PFSK-1 (cell line): Measurements from ENCODE around the gene PSMC2.

Experiments
- FOXP2 ChIP-seq: optimal IDR thresholded peaks from 2 replicates; pipeline ENCODE3; 2011; ENCODE audit warnings: borderline replicate concordance, control low read depth, inconsistent platforms; ENCODE audit not compliant: insufficient read depth; ENCODE audit errors: extremely low read length, extremely low read depth
- POLR2AphosphoS5 ChIP-seq: IDR thresholded peaks from 2 replicates; pipeline ENCODE4 v1.6.1; 2012; ENCODE audit warnings: low read depth, mild to moderate bottlenecking, control low read depth, low read length, moderate library complexity
- SIN3A ChIP-seq: IDR thresholded peaks from 2 replicates; pipeline ENCODE4 v1.6.1; 2012; ENCODE audit warnings: mild to moderate bottlenecking, low read length, moderate library complexity, borderline replicate concordance; ENCODE audit not compliant: insufficient read depth
- TAF1 ChIP-seq: IDR thresholded peaks from 2 replicates; pipeline ENCODE4 v1.6.1; 2012; ENCODE audit warnings: low read length, control low read depth, borderline replicate concordance; ENCODE audit not compliant: insufficient read depth
- TF ChIP-seq, protein P1 (sequence below), 2 experiments: IDR thresholded peaks; 2 replicates each; pipeline versions ENCODE4 v1.6.1 to v1.8.0; 2011 to 2012; ENCODE audit warnings: low read depth in 2 of 2, low read length in 2 of 2, control low read depth in 1 of 2, inconsistent platforms in 1 of 2, mild to moderate bottlenecking in 1 of 2, moderate library complexity in 1 of 2; ENCODE audit not compliant: insufficient read depth in 1 of 2

Gene PSMC2

DNA sequence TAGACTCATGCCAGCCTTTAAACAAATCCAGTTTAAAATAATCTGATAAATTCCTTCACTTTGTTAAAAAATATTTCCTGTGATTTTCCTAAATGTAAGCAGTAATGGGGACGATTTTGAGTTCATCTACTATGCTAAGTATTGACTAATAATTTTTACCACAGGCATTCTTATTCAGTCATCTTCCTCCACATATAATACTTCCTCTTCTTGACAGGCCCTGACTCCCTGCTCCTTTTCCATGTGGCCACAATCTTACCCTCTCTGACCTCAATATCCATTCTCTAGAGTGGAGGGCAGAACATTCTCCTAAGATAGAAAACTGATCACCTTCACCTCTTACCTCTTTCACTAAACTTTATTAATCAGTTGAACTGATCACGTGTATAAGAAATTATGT, 10.7 kb upstream of the PSMC2 start:
- TF ChIP-seq, protein P1, sequence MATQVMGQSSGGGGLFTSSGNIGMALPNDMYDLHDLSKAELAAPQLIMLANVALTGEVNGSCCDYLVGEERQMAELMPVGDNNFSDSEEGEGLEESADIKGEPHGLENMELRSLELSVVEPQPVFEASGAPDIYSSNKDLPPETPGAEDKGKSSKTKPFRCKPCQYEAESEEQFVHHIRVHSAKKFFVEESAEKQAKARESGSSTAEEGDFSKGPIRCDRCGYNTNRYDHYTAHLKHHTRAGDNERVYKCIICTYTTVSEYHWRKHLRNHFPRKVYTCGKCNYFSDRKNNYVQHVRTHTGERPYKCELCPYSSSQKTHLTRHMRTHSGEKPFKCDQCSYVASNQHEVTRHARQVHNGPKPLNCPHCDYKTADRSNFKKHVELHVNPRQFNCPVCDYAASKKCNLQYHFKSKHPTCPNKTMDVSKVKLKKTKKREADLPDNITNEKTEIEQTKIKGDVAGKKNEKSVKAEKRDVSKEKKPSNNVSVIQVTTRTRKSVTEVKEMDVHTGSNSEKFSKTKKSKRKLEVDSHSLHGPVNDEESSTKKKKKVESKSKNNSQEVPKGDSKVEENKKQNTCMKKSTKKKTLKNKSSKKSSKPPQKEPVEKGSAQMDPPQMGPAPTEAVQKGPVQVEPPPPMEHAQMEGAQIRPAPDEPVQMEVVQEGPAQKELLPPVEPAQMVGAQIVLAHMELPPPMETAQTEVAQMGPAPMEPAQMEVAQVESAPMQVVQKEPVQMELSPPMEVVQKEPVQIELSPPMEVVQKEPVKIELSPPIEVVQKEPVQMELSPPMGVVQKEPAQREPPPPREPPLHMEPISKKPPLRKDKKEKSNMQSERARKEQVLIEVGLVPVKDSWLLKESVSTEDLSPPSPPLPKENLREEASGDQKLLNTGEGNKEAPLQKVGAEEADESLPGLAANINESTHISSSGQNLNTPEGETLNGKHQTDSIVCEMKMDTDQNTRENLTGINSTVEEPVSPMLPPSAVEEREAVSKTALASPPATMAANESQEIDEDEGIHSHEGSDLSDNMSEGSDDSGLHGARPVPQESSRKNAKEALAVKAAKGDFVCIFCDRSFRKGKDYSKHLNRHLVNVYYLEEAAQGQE (IDR thresholded peaks at IDR 0.05; ENCODE audit: insufficient read depth in 1 of 2, low read depth in 2 of 2, low read length in 2 of 2): no peak
- no peak for TF ChIP-seq TAF1
- TF ChIP-seq FOXP2: no peak
- TF ChIP-seq SIN3A: no peak
- TF ChIP-seq POLR2AphosphoS5: no peak

DNA sequence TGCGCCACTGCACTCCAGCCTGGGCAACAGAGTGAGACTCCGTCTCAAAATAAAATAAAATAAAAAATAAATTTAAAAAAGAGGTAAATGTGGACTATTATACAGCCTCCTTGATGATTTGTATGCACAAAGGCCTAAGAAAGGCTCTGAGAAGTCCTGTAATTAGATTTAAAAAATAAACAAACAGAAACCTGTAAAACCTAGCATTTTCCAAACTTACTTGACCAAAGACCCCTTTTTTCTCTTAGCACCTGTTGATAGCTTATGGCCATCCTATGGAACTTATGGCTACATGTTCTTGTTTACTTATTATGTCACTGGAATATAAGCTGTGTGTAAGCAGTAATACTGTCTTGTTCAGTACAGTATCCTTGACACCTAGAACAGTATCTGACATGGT, 8.6 kb upstream of the PSMC2 start:
- TF ChIP-seq FOXP2 (no peak), SIN3A (no peak), TAF1 (no peak), POLR2AphosphoS5 (no peak)
- TF ChIP-seq, protein P1 (IDR thresholded peaks at IDR 0.05; ENCODE audit: insufficient read depth in 1 of 2, low read depth in 2 of 2, low read length in 2 of 2): no peak

DNA sequence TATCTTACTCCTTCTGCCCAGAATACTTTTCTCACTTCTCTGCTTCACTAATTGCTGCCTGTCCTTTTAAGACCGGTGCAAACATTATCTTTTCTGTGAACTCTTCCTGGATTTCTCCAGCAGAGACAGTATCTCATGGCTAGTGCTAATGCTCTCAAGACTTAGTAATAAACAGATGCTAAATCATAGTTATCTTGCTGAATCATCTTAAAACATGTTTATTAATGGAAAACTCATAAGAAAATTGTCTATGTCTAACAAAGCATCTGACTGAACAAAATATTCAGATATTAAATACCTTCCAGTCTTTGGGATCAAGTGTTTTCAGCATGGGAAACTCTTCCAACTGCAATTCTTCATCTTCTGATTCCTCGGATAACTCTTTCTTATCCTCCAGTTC, 6.0 kb upstream of the PSMC2 start:
- no peak for TF ChIP-seq FOXP2
- TF ChIP-seq SIN3A: no peak
- no peak for TF ChIP-seq TAF1
- TF ChIP-seq, protein P1 (IDR thresholded peaks at IDR 0.05; ENCODE audit: insufficient read depth in 1 of 2, low read depth in 2 of 2, low read length in 2 of 2): no peak
- TF ChIP-seq POLR2AphosphoS5: no peak

DNA sequence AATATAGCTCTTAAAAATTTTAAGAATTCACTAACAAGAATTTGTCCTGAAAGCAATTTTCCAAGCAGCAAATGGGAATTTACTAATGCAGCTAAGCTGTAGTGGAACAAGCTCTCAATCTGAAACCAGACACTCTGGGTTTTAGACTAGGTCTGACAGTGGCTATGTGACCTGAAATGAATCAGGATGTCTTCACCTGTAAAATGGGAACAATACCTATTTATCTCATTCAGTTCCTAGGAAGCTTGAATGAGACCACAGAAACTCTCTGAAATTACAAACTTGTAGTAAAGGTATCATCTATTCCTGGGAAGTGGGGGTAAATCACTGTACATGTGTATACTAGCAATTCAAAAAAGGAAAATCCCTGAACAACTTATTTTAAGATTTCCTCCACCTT, 4.1 kb upstream of the PSMC2 start:
- TF ChIP-seq SIN3A (no peak), FOXP2 (no peak), TAF1 (no peak), POLR2AphosphoS5 (no peak)
- TF ChIP-seq, protein P1 (IDR thresholded peaks at IDR 0.05; ENCODE audit: insufficient read depth in 1 of 2, low read depth in 2 of 2, low read length in 2 of 2): no peak
